Activated naive CD8-positive, alpha-beta T cell (primary cell): Measurements from ENCODE around the gene KCNAB2.
"Not testable (repeated sequence)": the region's sequence is repeated elsewhere in the genome, so short reads cannot be mapped to it uniquely, and the experiment has no call there.

Experiments used
- H3K27ac Mint-ChIP-seq: one replicate; pipeline ENCODE4 v1.8.0; 2021; ENCODE audit warnings: mixed read lengths
- H3K27me3 Mint-ChIP-seq: one replicate; pipeline ENCODE4 v1.8.0; 2021; ENCODE audit warnings: mixed read lengths
- H3K36me3 Mint-ChIP-seq: one replicate; pipeline ENCODE4 v1.8.0; 2021; ENCODE audit warnings: mixed read lengths
- H3K4me1 Mint-ChIP-seq: one replicate; pipeline ENCODE4 v1.8.0; 2021; ENCODE audit warnings: low read depth, mixed read lengths
- H3K4me3 Mint-ChIP-seq: one replicate; pipeline ENCODE4 v1.8.0; 2021; ENCODE audit warnings: mild to moderate bottlenecking, mixed read lengths
- H3K9me3 Mint-ChIP-seq: one replicate; pipeline ENCODE4 v1.8.0; 2021; ENCODE audit warnings: low read depth, mixed read lengths

Gene KCNAB2

DNA sequence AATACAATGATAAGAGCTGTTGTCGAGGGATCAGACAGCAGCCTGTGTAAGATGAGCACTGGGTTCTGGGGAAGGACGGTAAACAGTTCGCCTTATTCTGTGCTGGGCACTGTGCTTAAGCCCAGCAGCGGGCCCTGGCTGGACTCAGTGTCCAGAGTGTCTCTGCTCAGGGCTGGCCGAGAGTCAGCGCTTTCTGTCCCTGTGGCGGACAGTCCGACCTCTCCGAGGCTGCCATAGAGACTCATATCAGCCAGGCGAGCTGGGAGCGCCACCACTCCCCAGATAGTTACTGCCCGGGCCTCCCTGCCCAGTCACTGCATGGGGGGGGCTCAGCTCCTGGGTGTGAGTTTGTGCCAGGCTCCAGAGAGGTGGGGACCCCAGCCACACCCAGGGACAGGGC lies 38.8 kb upstream of the KCNAB2 start:
- no peak overlapping the region for H3K27ac Mint-ChIP-seq
- H3K4me3 Mint-ChIP-seq, result peak overlapping the region; percentile 20
- no peaks in the 10 kb centered on the region for H3K9me3 Mint-ChIP-seq
- H3K4me1 Mint-ChIP-seq, result peaks cover 26% of the 10 kb centered on the region
- H3K27me3 Mint-ChIP-seq, result no peaks in the 10 kb centered on the region
- no peaks in the 10 kb centered on the region for H3K36me3 Mint-ChIP-seq

DNA sequence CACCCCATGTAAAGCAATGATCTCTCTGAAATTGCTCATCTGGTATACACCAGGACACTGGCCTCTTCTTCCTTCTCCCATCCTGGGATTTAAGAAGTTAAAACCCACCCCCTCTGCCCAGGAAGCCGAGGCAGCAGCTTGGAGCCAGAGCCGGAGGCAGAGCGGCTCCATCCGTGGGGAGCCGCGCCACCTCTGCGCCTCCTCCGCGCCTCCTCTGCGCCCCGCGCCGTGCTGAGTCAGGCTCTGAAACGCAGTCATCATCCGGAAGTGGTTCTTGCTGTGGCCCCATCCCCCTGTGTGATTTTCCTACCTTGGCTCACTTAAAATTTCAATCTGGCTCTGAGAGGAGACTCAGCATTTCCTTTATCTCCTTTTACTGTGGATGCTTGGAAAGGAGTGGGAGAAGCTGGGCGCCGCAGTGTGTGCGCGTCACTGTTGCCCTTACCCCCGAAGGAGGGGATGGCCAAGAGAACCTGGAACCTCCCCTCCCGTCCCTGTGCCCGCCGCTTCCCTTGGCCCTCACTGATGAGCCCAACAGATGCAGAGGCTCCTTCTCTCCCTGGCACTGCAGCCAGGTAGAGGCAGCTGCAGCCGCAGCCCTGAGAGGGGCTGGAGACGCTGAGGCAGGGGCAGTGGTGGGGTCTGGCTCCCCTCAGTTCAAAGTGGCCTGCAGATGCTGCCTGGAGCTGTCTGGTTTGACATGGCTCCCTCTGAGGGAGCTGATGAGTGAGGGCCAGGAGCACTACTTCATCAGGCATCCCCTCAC lies 38.2 kb upstream of the KCNAB2 start:
- Mint-ChIP-seq H3K4me1 (peaks cover 22% of the 10 kb centered on the region), H3K27ac (no peak overlapping the region), H3K9me3 (no peaks in the 10 kb centered on the region), H3K36me3 (no peaks in the 10 kb centered on the region), H3K27me3 (no peaks in the 10 kb centered on the region), H3K4me3 (no peak overlapping the region)

GRCh38 chr1:6008084-6008415 lies 37.6 kb upstream of the KCNAB2 start:
- Mint-ChIP-seq H3K27ac (no peak overlapping the region), H3K4me3 (no peak overlapping the region)

GRCh38 chr1:6008696-6009095 lies 37.0 kb upstream of the KCNAB2 start:
- Mint-ChIP-seq H3K4me3 (no peak overlapping the region), H3K27ac (no peak overlapping the region), H3K36me3 (no peaks in the 10 kb centered on the region), H3K27me3 (no peaks in the 10 kb centered on the region), H3K9me3 (no peaks in the 10 kb centered on the region), H3K4me1 (peaks cover 16% of the 10 kb centered on the region)

More at GRCh38 chr1:6008084-6008415, 37.6 kb upstream of the KCNAB2 start:
- H3K36me3 Mint-ChIP-seq, result no peaks in the 10 kb centered on the region
- H3K9me3 Mint-ChIP-seq, result no peaks in the 10 kb centered on the region
- H3K27me3 Mint-ChIP-seq, result no peaks in the 10 kb centered on the region
- H3K4me1 Mint-ChIP-seq, result peaks cover 21% of the 10 kb centered on the region

DNA sequence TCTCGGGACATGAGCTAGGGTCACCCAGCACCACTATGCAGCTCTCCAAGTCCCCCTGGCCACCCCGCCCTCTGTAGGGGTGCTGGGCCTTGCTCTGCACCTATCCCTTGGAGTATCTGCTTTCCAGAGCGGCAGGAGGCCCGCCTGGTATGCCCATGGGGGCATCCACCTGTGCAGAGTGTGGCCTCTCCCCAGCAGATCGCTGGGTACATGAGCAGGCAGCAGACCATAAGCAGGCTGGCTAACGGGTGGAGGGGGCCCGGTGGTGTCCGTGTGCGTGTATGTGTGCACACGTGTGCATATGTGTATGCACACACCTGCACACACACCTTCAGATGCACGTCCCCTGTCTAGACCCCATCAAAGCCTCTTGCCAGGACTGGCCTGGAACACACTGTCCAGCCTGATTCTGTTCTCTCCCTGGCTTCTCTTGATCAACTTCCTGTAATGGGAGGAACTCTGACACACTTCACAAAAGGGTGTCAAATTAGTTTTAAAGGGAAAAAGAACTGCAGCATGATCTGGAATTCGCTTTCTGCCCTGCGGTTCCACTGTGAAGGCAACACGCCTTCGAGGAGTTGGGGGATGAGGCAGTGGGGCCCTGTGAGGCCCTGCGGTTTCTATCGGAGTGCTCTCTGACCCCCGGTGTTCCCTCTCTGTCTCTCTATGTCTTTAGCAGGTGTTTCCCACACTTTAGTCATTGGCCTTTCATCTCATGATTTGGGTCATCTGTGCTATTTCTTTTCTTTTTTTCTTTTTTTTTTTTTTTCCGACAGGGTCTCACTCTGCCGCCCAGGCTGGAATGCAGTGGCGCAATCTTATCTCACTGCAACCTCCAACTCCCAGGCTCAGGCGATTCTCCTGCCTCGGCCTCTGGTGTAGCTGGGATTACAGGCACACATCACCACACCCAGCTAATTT lies 36.3 kb upstream of the KCNAB2 start:
- Mint-ChIP-seq H3K4me3 (no peak overlapping the region), H3K36me3 (no peaks in the 10 kb centered on the region), H3K9me3 (no peaks in the 10 kb centered on the region), H3K27me3 (no peaks in the 10 kb centered on the region), H3K4me1 (peaks cover 11% of the 10 kb centered on the region), H3K27ac (no peak overlapping the region)

DNA sequence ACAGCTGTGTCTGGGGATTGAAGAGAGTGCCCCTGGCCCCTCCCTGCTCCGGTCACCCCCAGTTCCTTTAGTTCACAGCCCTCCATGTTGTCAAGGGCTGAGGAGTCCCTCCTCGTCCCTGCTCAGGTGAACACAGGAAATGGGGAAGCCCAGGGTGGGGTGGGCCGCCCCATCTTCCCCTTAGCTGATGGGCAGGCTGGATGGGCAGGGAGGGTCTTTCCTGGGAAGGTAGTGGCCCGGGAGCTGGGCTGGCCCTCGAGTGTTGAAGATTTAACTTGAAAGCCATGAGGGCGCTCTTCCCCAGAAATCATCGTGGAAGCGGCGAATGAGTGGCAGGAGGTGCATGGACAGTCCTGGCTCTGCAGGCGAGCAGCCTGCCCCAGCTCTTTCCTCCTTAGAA lies 35.1 kb upstream of the KCNAB2 start:
- H3K36me3 Mint-ChIP-seq, result no peaks in the 10 kb centered on the region
- no peak overlapping the region for H3K27ac Mint-ChIP-seq
- no peaks in the 10 kb centered on the region for H3K9me3 Mint-ChIP-seq
- H3K27me3 Mint-ChIP-seq, result no peaks in the 10 kb centered on the region
- no peak overlapping the region for H3K4me3 Mint-ChIP-seq
- peaks cover 9% of the 10 kb centered on the region for H3K4me1 Mint-ChIP-seq

DNA sequence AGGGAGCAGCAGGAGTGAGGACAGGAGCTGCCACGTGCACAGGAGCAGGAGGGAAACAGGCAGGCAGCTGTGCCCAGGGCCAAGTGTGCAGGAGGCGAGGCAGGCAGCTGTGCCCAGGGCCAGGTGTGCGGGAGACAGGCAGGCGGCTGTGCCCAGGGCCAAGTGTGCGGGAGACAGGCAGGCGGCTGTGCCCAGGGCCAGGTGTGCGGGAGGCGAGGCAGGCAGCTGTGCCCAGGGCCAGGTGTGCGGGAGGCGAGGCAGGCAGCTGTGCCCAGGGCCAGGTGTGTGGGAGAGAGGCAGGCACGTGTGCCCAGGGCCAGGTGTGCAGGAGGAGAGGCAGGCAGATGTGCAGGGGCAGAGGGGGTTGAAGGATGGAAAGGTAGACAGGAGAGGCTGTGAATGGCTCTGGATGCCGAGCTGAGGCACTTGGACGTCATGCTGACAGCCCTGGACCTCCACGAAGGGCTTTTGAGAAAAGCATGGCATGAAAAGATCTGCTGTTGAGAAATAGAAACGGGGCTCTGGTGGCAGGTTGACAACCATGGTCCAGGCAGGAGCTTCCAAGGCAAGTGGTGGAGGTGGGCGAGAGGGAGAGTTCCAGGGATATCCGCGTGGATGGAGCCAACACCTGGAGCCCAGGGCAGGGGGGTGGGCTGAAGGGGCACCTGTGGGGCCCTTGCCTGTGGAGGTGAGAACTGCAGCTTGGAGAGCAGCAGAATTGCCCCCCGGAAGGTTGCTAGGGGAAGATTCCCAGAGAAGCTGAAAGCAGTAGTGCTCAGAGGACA lies 34.3 kb upstream of the KCNAB2 start:
- Mint-ChIP-seq H3K27me3 (no peaks in the 10 kb centered on the region), H3K4me1 (peaks cover 9% of the 10 kb centered on the region), H3K36me3 (no peaks in the 10 kb centered on the region), H3K27ac (no peak overlapping the region), H3K4me3 (no peak overlapping the region), H3K9me3 (no peaks in the 10 kb centered on the region)

DNA sequence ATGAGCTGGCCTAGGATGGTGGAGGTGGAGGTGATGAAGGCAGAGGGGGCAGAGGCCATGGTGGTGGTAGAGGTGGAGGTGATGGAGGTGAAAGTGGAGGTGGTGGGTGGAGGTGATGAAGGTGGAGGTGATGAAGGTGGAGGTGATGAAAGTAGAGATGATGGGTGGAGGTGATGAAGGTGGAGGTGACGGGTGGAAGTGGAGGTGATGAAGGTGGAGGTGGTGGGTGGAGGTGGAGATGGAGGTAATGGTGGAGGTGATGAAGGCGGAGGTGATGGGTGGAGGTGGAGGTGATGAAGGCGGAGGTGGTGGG lies 33.8 kb upstream of the KCNAB2 start:
- no peaks in the 10 kb centered on the region for H3K27me3 Mint-ChIP-seq
- no peaks in the 10 kb centered on the region for H3K9me3 Mint-ChIP-seq
- no peak overlapping the region for H3K27ac Mint-ChIP-seq
- H3K4me1 Mint-ChIP-seq, result peaks cover 5% of the 10 kb centered on the region
- H3K36me3 Mint-ChIP-seq, result no peaks in the 10 kb centered on the region
- H3K4me3 Mint-ChIP-seq, result no peak overlapping the region

- H3K4me3 Mint-ChIP-seq, result no peak overlapping the region
- peaks cover 4% of the 10 kb centered on the region for H3K4me1 Mint-ChIP-seq
- H3K27ac Mint-ChIP-seq, result no peak overlapping the region
- H3K9me3 Mint-ChIP-seq, result no peaks in the 10 kb centered on the region
- H3K27me3 Mint-ChIP-seq, result no peaks in the 10 kb centered on the region
- no peaks in the 10 kb centered on the region for H3K36me3 Mint-ChIP-seq
Measured at GRCh38 chr1:6012529-6013318, 33.0 kb upstream of the KCNAB2 start.

DNA sequence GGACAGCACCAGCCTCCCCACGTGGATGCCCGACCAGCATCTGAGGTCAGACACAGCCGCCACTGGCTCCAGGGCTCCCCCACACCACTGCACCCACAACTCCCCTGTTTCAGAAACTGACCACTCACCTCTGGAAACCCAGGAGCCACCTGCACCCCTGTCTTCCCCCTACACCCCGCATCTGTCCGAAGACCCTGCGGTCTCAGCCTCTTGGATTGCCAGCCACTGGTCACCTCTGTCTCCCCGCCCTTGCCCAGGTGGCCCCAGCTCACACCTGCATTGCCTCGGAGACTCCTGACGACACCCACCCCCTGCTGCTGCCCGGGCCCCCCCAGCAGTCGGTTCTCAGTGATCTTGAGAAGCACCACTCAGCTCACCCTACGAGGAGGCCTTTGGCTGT lies 32.2 kb upstream of the KCNAB2 start:
- H3K4me1 Mint-ChIP-seq, result peaks cover 4% of the 10 kb centered on the region
- H3K27me3 Mint-ChIP-seq, result no peaks in the 10 kb centered on the region
- no peaks in the 10 kb centered on the region for H3K36me3 Mint-ChIP-seq
- H3K27ac Mint-ChIP-seq, result no peak overlapping the region
- H3K9me3 Mint-ChIP-seq, result no peaks in the 10 kb centered on the region
- H3K4me3 Mint-ChIP-seq, result no peak overlapping the region

GRCh38 chr1:6014130-6014999 lies 31.3 kb upstream of the KCNAB2 start:
- H3K36me3 Mint-ChIP-seq, result no peaks in the 10 kb centered on the region
- H3K4me1 Mint-ChIP-seq, result peaks cover 4% of the 10 kb centered on the region
- no peak overlapping the region for H3K27ac Mint-ChIP-seq
- no peaks in the 10 kb centered on the region for H3K27me3 Mint-ChIP-seq
- no peak overlapping the region for H3K4me3 Mint-ChIP-seq
- no peaks in the 10 kb centered on the region for H3K9me3 Mint-ChIP-seq

DNA sequence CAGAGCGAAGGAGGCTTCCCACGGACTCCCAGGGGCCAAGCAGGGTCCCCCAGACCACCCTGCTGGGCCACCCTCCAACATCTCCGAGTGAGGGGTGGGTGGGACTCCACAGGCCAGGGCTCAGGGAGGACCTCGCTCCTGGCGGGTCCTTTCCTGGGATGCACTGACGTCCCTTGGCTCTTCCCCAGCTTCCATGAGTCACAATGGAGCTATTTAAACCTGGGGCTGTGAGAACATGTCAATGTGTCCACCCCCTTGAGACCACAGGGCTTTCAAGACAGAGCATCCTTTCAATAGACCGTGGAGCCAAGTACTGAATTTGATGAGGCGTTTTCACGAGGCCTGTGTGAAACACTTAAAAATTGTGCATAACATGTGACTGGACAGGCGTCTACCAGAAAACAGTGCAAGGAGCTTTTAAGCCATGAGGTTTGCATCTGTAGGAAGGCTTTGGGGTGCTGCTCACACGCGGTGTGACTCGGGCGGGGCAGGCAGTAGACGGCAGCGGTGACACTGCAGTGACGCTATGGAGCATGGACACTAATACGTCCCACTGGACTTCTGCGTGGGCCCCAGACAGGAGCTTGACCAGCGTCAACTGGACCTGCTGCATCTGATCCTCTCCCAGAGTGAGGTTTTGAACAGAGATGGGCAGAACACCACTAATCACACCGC lies 29.4 kb upstream of the KCNAB2 start:
- Mint-ChIP-seq H3K36me3 (no peaks in the 10 kb centered on the region), H3K4me3 (no peak overlapping the region), H3K27ac (no peak overlapping the region), H3K27me3 (no peaks in the 10 kb centered on the region), H3K9me3 (no peaks in the 10 kb centered on the region), H3K4me1 (peaks cover 4% of the 10 kb centered on the region)

DNA sequence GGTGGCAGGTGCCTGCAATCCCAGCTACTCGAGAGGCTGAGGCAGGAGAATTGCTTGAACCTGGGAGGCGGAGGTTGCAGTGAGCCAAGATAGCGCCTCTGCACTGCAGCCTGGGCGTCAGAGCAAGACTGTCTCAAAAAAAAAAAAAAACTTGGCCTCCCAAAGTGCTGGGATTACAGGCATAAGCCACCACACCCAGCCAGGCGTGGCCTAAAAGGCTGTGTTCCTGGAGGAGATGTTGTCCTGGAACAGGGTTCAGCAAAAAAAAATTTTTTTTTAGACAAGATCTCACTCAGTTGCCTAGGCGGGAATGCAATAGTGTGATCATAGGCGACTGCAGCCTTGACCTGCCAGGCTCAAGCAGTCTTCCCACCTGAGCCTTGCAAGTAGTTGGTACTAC lies 28.0 kb upstream of the KCNAB2 start:
- H3K36me3 Mint-ChIP-seq, H3K4me1 Mint-ChIP-seq, H3K4me3 Mint-ChIP-seq, H3K27me3 Mint-ChIP-seq, H3K27ac Mint-ChIP-seq, H3K9me3 Mint-ChIP-seq: not testable (repeated sequence)
